Ramos (cell line): ENCODE results near the gene MACROD2.

Source experiments
- in situ Hi-C: fragments of 300-500 bp; cut with MboI; formaldehyde crosslinking; loops from one replicate; pipeline ENCODE4 v1.14.3; 2022; ENCODE audit warnings: low sequenced_read_pairs; ENCODE audit not compliant: unreplicated experiment

MACROD2 gene

DNA sequence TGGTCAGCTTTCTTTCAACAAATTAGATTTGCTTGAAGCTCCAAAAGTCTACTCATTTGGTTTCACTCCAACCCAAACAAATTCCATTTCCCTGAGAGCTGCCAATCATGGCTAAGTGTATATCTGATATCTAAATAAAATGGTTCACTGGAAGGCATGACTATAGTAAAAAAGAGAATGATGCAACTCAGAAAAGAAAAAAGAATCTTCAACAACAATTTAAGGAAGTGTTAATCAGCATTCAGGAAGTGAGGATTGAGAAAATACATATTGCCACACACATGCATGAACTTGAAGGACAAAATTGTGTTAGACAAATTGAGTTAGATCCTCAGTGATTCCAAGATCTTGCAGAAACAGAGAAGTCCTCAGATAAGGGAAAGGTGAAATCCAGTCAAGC, 1315.0 kb downstream of the MACROD2 start:
- in situ Hi-C loops = no loop called here

DNA sequence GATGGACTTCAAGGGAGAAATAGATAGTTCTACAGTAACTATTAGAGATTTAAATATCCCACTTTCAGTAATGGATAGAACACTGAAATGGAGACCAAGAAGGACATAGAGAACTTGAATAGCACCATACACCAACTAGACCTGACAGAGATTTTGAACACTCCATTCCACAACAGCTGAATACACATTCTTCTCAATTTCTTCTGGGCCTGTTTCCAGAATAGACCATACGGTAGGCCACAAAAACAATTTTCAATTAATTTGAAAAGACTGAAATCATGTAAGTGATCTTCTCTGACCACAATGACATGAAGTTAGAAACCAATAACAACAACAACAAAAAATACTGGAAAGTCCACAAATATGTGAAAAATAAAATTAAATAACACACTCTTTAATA, 1321.2 kb downstream of the MACROD2 start:
- in situ Hi-C loops = no loop called here

DNA sequence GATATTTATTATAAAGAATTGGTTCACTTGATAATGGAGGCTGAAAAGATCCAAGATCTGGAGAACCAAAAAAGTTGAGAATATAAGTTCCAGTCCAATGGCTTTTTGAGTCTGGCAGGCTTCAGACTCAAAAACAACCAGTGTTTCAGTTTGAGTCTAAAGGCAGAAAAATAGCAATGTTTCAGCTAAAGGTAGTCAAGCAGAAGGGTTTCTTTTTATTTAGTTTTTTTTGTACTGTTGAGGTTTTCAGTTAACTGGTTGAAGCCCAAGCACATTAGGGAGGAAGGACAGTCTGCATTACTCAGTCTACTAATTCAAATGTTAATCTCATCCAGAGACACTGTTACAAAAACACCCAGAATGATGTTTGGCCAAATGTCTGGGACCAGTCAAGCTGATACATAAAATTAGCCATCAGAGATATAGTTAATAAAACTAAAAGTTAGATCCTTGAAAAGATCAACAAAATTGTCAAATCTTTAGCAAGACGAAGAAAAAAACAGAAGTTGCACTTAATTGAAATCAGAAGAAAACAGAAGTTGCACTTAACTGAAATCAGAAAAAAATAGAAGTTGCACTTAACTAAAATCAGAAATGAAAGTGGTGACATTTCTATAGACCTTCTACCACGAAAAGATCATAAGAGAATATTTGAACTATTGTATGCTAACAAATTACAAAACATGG, 1322.4 kb downstream of the MACROD2 start:
- in situ Hi-C loops = no loop called here

DNA sequence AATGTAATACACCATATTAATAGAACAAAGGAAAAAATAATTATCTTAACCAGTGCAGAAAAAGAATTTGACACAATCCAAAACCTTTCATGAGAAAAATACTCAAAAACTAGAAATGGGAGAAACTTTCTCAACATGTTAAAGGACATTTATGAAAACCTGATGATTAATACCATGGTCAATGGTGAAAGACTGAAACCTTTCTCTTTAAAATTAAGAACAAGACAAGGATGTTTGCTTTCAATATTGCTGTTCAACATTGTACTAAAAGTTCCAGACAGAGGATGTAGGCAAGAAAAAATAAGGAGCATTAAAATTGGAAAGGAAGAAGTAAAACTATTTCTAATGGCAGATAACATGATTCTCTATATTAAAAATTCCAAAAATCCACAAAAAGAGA, 1323.4 kb downstream of the MACROD2 start:
- in situ Hi-C loops = no loop called here

DNA sequence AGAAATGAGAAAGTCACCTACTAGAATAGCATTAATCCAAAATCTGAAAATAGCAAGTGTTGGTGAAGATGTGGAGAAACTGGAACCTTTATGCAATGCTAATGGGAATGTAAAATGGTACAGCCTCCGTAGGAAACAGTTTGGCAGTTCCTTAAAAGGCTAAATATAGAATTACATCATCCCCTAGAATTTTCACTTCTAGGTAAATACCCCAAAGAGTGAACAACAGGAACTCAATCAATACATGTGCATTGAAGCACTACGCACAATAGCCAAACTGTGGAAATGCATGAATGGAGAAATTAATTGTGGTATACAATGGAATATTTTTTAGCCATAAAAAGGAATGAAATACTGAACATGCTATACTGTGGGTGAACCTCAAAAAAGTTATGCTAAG, 1324.1 kb downstream of the MACROD2 start:
- in situ Hi-C loops = no loop called here

DNA sequence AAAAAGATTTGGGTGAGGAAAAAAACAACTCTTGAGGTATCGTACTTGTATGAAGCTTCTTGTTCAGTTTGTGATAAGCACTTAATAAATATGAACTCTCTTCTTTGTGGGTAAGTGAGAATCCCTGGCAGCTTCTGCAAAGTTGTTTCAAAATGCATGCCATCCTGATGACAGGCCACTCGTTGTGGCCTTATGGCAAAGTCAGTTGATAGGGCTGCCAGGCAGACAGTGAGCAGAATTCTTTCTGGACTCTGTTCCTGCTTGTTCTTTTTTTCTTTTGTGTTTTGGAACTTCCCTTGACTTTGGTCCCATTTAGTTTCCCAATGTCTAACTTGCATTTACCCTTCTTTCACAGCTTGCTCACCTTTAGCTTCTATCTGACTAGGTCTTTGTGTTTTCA, 1325.6 kb downstream of the MACROD2 start:
- in situ Hi-C loops = no loop called here

DNA sequence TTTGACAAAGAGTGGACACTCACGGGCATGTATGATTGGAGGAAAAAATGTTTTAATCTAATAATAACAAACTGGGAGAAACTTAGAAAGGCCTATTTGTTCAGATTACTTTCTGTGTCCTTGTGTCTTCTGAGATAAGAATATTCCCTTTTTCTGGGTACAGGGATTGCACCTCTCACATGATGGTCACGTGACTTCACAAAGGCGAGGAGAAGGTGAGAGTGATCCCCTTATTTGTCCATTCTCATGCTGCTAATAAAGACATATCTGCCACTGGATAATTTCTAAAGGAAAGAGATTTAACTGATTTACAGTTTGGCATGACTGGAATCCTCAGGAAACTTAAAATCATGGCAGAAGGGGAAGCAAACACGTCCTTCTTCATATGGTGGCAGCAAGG, 1331.8 kb downstream of the MACROD2 start:
- in situ Hi-C loops = no loop called here

DNA sequence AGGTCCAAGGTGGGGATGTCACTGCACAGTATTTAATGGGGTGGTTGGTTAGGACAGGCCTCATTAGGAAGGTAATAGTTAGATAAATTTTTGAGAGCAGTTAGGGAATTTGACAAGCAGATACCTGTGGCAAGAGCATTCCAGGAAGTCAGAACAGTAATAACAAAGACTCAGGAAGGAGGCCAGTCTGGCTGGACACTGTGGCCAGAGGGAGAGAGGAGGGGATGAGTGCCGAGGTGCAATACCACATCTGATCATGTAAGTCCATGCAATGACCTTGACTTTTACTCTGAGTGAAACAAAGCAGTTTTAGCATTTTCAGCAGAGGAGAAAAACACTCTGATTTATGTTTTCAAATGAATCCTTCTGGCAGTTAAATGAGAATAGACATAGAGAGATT, 1332.8 kb downstream of the MACROD2 start:
- in situ Hi-C loops = no loop called here

DNA sequence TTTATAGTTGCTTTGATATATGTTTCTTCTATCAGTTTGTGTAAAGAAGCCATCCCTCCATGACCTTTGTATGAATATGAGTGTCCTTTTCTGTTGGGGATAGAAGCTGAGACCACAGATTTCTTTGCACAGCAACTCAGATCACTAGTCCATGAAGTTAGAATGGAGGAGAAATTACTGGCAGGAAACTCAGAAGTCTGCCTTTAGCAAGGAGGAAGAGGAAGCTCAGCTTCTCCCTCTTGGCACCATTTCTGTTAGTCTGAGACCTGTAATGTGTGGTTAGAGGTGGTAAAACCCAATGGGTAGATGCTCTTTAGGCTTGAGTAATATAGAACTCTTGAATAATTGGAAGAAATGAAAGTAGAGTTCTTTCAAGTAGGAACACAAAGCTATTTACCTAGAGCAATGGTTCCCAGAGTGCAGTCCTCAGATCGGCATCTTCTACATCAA, 1337.4 kb downstream of the MACROD2 start:
- in situ Hi-C loops = no loop called here

DNA sequence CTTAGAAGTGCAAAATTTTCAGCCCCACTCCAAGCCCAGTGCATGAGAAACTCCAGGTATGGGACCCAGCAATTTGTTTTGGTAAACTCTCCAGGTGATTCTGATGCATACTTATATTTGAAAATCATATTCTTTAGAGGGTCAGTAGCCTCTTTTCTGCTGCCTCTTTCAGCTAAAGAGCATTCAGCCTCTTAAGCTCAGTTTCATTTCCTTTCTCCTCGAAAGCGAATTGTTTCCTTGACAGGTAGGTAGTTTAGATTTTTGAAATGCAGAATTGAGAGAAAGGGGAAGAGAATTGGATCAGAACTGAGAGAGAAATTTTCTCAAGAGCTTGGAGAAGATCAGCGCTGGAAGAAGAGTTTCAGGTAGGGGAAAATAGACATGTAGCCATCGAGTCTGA, 1337.9 kb downstream of the MACROD2 start:
- in situ Hi-C loops = no loop called here

DNA sequence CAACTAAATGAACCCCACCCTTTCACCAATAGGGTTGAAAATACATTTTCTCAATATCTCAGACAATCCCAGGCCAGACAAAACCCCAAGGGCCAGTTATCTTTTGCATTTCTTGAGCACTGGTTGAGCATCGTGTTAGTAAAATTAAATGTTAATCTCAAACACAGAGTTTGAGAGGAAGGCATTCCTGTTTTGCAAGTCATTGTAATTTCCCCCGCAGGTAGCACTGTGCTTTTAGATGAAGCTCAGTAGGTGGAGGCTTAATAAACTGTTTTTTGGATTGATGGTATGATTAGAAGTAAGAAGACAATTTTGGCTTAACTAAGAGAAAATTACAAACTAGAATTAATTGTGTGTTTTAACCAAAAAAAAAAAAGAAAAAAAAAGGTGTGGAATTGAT, 1340.7 kb downstream of the MACROD2 start:
- in situ Hi-C loops = no loop called here

DNA sequence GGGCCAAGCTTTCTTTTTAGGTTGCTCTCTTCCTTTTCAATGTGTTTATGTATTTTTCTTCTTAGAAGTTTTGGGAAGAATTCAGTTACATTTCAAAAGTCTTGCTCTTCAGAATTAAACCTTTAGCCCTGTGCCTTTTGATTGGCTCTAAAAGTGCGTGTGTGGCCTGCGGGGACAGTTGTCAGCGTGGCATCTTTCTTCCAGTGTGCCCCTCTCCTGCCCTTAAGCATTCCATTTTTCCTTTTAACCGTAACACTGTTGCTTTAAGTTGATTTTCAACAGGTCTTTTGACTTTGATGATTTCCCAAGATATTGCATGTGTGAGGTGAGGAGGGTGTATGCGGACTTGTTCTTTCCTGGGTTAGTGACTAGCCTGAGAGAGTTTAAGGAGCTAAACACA, 1341.2 kb downstream of the MACROD2 start:
- in situ Hi-C loops = no loop called here

DNA sequence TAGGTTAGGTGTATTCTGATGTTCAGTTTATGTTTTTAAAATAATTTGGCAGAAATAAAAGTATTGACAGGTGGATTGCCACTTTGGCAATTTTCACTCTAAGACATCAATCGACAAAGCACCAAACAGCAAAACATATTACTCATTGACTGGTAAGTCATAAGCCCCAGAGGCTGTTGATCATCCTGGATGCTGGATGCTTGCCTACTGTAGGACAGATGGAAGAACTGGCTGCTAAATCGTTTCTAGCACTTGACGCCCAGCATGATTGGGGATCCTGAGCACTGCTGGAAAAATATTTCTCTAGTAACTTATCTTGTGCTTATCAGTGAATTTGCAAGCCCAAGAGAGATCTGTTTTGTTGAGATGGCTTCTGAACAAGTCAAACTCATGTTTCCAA, 1343.9 kb downstream of the MACROD2 start:
- in situ Hi-C loops = no loop called here

DNA sequence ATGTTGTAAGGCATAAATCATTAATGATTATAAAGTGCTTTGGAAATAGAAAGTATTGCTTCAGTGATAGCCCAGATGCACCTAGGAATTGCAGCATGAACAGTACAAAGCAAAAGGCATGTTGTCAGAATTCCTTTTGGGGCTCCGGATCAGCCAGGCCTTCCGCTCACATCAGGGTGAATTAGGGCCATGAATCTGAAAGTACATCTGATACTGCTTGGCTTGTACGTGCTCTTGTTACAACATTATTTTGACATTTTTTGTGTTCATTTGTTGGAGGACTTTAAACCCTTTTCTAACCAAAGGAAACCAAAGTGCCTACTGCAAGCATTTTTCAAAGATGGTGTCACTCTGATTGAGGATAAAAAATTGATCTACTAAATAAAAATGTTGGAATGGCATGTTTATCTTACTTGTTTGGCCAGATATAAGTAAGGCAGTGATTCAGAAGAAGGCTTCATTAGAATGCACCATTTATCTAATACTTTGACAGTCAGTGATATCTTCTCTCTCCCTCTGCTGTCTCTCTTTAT, 1347.7 kb downstream of the MACROD2 start:
- in situ Hi-C loops = no loop called here

DNA sequence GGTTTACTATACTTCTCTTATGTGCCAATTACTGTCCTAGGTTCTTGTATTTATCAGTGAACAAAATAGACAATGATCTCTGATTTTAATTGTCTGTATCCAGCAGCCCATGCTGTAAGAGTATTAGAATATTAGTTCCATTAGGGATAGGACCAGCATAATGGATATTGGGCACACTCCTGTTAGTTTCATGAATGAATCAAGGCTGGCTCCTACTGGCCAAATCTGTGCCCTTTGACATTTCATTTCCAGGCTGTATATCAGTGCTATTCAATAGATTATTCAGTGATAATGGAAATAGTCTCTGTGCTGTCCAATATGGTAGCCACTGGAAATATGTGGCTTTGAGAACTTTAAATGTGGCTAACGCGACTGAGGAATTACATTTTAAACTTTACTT, 1350.0 kb downstream of the MACROD2 start:
- in situ Hi-C loops = no loop called here

DNA sequence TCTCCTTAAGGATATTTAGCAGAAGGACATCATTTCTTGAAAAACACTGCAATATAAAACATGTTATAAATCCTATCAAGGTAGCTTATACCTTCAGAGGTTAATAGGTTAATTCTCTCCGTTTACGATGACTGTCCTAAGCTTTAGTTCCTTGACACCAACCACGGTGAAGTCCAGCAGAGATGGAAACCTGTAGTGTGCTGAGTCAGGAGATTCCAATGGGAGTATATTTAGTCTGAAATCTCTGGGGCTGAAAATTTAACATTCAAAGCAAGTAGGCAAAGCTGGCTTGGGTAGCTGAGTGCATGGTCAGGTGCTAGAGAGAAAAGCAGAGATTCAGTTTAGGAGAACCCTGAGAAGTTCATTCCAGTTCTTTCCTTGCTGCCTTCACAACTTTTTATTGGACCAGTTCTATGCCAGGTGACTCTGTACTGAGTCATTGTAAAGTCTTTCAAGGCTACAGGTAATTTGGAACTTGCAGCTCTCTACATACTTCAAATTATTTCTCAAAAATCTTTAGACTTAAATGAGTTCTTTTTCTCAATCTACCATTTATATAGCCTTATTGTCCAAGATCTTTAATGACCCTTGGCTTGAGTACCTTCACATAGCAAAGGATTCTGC, 1351.5 kb downstream of the MACROD2 start:
- in situ Hi-C loops = no loop called here

DNA sequence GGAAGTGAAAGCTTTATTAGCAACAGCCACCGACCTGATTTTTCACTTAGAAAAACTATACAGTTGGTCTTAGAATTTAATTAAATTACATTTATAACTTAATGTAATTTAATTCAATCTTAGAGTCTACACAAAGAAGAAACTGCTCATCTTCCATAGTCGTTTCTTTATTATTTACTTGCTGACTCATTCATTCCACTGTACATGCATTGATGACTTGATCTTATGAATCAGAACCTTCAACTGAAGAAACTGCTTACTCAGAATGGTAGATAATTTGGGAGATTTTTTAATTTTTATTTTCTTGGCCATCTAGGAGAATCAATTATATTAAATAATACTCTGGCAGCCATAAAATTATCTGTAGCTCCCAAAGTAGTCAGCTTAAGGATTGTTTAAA, 1363.7 kb downstream of the MACROD2 start:
- in situ Hi-C loops = no loop called here

DNA sequence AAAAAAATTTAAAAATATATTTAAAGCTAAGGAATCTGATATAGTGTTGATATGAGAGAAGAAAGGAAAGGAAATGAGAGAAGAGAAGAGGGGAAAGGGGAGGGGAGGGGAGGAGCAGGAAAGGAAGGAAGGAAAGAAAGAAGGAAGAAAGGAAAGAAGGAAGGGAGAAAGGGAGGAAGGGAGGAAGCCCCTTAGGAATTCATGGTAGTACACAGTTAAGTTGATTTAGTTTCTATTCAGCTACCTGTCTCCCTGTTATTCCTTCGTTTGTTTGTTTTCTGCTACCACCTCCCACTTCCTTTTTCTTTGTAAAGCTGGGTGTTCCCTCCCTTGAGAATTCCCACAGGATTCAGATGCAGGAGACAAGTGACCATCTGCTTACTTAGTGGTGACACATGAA, 1367.5 kb downstream of the MACROD2 start:
- in situ Hi-C loops = no loop called here

DNA sequence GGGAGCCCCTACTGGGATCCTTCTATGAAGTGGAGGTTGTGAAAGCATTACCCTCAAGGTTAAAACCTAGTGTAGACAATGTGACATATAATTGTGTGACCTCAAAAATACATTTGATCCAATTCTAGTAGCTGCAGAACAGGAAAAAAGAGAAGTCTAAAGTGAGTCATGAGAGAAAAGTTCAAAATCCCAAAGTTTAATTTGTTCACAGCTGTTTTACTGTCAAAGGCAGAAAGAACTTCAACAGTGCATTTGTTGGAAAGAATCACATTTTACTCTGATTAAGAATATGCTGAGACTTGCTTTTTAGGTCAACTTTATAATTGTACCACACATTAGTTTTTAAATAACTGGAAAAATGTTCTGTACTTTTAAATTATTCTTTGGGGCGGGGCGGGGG, 1369.5 kb downstream of the MACROD2 start:
- in situ Hi-C loops = no loop called here

DNA sequence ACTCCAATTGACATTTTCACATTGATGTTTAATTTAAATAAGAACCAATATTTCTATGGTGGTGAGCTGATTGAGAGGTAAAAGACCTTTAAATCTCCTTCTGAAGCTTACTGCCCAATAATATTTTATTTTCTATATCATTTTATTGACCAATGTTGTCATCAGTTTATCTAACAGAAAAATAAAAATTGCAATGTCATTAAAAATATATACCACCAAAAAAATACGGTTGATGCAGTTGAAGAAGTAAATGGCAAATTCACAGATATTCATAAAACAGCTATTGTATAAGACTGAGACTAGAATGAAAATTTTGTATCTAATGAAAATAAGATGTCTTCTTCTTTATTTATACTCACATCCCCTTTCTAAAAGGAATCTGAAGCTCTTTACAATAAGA, 1375.1 kb downstream of the MACROD2 start:
- in situ Hi-C loops = no loop called here

DNA sequence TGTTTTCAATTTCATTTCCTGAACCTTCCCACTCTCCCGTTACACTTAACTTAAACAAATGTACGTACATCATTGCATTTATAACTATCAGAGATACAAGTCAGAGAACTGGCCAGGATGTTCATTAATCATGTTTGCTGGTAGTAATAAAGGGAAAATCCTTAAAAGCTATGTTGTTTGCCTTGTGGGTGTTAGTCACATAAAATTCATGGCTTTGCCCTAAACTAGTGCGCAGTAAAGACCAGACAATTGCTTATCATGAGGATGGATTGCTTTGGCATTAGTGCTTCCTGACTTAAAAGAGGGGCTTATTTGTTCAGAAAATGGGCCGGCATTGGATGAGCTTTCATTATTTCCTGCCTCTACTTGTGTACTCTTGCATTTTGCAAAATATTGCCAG, 1379.4 kb downstream of the MACROD2 start:
- in situ Hi-C loops = no loop called here

DNA sequence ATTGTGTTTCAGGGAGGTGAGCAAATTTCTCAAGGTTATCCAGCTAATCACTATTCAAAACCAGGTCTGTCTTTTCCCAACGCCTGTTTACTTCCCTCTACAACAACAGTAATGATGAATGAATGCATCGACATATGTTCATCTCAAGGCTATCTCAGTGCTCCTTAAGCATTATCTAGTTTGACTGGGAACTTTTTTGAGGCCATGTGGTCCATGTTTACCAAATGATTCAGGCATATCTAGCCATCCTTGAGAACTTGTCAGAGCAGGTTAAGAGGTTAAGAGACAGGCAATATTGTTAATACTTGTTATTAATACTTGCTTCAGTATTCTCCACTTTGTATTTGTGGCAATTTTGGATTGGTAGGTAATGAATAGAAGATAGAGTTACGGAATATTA, 1380.5 kb downstream of the MACROD2 start:
- in situ Hi-C loops = no loop called here
